Globus pallidus (tissue), 1 donor: Measurements from ENCODE around the gene MSI2.

Experiments used
- DNase-seq: peaks from one replicate; pipeline ENCODE4 v3.0.0-alpha.2; 2015; ENCODE audit warnings: low spot score

Gene MSI2

DNA sequence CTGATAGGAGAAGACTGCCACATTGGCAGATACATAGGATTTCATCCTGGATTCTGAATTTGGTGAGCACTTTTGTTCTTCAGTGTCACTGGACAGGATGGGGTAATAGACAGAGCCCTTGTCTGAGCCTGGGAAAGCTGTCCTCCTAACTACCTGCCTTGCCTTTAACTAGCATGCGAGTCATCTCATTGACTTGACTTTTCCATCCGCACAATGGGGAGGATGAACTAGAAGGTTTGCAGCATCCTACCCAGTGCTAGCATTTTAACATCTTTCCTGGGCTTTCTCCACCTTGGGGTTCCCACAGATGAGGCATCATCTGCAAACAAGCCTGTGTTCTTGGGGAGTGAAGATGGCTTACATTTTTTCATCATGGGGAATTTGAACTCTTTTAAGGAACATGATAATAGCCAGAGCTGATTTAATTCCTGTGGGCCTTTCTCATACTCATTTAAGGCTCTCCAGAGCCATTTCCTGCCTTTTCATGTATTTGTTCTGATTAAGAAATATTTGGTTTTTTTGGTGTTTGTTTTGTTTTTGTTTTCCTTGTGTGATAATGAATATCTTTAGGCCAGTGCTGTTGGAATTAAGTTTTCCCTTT is 139.5 kb downstream of the MSI2 start:
- no peak for DNase-seq

DNA sequence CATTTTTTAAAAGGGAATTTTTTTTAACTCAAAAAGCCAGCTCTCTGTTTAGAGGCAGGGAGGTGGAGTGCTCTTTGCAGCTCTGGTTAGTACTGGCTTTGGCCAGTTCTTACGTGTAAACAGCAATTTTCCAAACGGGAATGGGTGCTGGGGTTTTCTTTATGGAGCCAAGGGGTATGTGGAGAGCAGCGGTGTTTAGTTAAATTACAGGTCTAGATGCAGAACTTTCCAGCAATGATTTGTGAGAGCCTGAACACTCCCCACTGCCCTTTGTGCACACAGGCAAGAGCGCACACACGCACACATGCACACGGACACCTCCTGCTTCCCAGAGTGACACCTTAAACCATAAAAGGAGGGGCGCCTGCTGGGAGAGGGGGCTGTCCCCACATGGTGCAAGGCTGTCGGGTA is 140.2 kb downstream of the MSI2 start:
- DNase-seq, result no peak

DNA sequence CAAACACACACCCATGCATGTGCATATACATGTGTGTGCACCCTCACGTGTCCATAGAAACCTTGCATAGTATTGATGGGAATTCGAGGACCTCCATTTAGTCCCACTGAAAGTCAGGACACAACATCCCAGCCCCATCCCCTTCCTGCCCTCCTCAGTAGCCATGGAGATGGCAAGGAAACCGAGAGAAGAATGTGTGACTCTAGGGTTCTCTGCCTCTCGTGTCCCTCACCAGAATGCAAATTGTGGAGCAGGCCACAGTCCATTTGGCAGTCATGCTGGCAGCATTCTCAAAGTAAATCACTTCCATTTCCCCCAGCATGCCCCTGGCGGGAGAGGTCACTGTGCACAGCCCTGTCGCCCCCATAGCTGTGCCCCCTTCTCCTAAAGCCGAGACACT is 141.1 kb downstream of the MSI2 start:
- peak; percentile 47 for DNase-seq

DNA sequence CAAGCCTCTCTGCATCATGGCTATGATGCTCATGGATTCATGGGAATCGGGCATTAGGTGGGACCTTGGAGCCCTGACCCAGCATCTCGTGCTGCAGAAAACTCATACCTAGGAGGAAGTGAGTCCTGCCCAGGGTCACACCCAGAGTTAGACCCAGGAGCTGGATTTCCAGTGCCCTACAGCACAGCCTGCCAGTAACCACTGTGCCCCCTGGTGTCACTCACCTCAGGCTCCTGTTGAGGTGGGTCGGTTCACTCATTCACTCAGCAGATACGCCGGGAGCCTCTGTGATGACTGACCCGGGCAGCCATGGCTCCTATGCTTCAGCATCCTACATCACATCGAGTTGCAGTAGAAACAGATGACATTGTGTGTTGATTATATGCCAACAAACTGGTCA is 143.4 kb downstream of the MSI2 start:
- no peak for DNase-seq

DNA sequence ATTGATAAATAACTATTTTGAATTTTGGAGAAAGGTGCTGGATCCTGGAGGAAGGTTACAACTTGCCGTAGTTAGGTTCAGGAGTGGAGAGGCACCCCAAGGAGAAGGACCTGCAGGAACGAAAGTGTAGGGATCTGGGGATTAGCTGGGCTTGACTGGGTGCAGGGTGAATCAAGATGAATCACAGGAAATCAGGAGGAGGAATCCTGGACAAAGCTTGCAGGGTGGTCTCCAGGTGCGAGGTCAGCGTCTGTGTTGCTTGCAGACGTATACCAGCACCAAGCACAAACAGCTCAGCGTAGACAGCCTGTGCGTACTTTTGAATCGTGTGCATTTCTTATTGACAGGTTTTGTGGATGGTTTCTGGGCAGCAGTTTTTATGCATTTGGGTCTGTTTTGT is 144.3 kb downstream of the MSI2 start:
- DNase-seq, result no peak

DNA sequence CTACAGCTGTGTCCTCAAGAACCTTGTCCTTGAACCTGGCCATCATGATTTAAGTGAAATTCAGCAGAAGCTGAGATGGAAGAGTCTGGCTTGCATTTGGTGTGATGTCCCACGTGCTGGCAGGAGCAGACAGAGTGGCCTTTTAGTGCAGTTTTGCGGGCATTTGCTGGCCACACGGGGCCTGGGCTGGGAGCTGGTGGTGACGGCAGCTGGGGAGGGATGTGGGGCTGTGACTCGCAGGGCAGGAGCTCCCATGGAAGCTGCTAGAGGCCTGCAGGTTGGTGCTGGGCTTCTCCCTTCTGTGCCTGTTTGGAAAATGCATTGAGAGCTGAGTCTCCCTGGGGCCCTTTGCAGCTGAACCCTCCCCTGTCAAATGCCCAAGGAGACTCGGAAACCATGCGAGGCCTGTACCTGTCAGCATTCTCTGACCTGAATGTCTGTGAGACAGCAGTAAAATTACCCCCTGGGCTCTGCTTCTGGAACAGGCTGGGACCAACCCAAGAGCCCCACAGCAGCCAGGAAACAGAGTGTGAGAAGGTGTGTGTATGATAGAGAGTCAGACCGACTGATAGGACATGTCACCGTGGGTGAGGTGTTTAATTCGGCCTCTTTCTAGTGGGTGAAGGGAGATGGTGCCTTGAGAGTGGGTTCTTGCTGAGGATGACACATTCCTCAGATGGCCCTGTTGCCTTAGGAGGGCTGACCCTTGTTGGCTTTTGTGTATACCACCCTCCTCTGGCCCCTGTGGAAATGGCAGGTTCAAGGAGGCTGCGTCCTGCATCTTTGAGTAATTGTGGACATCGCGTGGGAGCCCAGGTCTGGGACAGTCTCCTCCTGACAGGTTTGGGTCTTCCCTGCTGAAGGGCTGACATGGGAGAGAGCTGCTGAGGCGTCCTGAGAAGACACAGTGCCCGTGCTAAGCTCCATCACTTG is 145.5 kb downstream of the MSI2 start:
- no peak for DNase-seq

DNA sequence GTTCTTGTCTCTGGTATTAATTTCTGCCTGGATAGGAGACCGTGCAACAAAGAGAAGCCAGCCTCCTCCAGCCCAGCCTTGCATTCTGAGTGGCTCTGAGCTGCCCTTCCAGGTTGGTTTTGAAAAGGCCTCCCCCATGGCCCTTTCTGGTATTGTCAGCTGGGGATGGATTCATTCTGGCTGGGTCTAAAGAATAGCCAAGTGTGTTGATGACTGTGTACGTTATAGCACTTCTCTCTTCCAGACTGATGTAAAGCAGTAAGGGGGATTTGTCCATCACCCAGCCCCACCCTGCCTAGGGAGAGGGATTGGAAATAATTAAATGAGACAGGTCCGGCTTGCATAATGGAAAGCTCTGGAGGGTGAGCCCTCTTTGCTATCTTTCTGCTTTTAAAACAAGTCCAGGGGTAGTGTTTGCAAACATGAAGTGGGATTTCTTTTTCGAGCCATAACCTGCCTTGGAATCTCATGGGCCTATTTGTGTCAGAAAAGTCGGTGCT is 146.4 kb downstream of the MSI2 start:
- DNase-seq, result no peak

DNA sequence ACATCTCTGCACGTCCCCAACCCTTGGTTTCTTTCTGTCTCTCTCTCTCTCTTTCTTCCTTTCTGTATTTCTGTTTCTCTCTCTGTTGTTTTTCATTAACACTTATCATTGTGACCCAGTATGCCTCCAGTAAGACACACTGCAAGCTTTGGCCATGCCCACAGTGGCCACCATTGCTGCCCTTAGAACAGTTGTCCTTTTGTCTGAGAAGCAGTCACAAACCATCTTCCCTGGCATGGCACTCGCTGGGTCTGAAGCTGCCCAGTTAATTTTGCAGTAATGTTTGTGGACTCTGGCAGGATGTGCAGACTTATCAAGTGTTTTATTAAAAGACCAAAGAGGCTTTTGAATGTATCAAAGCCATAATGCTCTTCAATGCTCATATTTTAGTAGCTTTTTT is 146.9 kb downstream of the MSI2 start:
- DNase-seq, result peak; percentile 84

DNA sequence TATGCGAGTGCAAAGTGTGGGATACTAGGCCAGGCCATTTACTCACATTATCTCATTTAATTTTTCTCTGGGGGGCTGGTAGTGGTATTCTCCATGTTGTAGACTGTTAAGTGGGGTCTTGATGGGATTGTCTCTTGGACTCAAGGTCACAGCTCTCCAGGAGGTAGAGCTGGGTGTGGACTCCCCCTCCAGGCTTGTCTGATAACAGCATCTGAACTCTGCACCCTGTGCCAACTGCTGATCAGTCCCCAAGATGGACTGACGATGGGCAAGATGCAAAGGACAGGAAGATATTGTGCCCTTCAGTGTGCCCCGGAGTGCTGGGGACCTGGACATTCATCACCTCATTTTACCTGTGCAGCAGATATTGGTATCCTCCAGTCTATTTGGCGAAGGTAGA is 147.8 kb downstream of the MSI2 start:
- no peak for DNase-seq

DNA sequence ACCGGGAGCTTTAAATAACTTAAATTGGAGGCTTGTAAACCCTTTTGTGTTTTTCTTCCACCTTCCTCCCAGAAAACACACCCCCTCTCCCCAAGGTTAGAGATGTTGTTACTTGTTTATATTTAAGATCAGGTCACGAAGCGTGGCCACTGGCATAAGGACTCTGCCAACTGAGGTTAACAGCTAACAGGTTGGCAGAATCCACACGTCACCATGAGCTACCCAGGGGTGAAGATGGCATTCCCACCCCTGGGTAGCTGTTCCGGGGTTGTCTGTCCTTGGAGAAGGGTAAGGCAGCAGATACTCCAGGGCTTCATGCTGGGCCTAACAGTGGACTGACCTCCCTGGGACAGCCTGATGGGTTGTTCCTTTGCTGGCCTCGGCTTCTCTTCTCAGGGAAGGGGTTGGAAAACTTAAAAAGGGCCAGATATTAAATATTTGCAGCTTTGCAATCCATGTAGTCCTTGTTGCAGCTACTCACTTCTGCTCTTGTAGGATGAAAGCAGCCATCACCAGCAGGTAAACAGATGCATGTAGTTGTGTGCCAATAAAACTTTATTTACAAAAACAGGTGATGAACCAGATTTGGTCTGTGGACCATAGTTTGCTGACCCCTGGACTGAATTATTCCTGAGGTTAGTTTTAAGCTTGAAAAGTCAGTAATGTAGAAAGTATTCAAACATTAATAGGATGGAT is 148.6 kb downstream of the MSI2 start:
- DNase-seq, result no peak

DNA sequence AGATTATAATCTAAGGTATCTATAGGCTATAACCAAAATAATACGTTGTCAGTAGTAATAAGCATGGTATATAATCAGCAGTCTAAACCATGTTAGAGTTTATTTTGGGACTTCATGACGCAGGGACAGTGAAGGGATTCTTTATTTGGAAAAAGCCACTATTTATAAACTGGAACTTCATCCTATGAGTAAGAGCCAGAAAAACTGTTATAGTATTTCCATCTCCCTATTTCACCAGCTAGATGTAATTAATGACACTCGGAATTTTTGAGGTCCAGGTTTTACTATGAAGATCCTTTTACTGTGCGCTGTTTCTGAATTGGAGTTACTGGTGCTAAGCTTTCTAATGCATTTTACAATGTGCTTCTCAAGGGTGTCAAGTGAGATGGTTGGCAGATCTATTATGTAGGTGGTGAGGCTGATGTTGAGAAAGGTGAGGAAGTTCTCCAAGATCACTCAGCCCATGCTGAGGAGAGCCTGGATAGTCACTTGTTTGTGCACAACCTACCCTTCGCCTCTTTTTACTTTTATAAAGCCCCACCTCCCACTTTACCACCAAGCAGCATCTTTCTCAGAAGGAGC is 149.3 kb downstream of the MSI2 start:
- DNase-seq, result no peak

DNA sequence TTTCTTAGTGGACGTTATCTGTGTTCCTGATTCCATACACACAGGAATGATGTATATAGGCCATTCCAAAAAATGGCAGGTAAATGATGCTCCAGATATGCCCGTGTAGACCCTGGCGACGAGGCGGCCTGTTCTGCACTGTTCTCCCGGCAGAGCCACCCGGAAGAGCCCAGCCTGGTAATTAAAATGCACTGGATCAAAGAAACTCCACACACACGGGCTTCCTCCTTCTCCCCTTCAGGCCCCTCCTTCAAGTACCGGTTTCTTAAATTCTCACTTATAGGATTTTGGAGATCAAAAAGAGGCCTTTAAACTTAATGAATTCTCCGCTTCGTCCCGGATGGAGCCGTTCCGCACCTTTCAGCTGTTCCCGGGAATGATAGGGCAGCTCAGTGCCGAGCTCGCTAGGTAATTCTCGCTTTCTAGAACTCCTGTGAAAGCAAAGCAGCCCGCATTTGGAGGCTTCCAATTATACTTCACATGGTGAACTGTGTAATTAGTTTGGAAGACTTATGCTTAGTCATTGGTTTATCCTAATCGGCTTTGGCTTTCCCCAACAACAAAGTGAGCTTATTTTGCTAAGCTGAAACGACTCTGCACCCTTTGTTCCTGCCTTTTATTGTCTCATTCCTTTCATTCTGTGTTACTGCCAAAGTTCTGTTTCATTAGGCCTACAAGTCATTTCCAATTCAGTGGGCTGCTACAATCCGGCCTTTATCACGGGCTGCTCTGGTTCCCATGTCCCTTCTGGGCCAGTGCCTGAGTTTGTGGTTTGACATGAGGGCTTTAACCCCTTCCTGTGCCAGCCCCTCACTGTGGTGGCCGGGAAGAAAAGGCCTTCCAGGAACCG is 150.0 kb downstream of the MSI2 start:
- peak; percentile 87 for DNase-seq

DNA sequence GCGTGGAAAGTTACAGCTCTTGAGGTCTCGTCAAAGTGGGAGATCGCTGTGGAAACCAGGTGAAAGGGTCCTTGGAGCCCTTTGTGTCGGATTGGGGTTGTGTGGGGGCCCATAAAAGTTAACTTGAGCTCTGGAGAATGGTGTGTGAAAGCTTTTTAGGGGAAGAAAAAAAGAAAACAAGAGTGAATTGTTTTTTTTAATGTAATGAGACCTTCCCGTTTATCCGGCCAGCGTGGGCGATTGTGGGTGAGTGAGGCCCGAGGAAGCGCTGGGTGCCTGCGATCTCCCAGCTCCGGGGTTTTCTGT is 150.6 kb downstream of the MSI2 start:
- no peak for DNase-seq

DNA sequence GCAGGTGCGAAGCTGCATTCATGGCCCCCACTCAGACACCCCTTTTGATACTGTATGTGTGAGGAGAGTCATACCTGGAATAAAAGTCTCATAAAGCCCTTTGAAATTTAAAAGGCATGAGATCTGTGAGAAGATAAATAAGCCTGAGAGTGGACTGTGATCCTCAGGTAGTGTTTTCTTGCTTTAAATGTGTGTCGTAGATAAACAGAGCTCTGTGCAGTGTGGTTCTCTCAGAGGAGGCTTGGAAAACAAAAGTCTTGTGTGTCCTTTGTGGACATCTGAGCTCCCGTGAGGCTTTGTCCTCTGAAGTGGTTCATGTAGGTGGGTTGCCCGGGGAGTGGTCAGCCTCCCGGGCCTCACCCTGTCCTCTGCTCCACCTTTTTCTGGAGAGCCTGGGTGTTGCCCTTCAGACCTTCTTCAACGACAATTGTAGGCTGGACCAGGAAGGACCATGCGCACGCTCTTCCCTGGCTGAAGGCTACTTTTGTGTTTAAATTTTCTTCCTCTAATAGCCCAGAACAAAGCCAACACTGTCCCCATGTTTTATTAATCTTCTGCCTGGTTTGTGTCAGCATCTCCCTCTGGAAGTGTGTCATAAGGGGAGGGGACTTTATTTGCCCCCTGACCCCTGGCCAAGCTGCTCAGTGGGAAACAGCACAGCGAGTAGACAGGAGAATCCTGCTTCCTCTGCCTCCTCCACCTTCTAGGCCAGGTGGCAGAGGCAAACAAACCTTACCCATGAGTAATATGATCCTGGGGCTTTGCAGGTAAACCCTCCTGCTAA is 151.2 kb downstream of the MSI2 start:
- DNase-seq, result no peak

DNA sequence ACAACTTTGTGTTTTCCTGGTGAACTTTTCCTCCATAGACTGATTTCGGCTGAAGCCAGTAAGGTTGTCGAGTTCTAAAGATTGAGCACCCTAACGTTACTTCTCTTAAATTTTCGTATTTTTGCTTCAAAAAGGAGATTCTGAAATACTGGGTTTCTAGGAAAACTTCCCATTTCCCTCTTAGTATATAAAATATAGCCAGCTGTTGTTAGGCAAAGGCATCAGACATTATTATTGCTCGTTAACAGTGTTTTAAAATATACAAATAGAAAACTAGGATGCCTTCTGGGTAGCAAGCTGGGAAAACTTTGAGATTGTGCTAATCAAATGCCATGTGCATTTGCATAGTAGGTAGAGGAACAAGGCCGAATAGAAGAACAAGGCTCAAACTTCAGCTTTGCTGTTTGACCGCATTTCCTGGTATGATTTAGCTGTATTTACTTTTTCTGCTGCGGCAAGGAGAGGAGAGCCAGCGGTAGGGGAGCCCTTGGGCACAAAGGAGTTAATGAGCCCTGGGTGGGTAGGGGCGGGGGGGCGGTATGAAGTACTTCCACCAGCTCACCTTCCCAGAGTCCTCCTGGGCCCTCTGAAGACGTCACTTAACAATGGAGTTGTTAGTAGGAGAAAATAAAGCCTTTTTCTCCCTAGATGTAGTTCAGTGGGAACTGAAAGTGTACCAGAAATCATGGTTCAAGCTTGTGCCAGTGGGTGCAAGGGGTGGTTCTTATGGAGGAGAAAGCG is 151.9 kb downstream of the MSI2 start:
- DNase-seq, result peak; percentile 62

DNA sequence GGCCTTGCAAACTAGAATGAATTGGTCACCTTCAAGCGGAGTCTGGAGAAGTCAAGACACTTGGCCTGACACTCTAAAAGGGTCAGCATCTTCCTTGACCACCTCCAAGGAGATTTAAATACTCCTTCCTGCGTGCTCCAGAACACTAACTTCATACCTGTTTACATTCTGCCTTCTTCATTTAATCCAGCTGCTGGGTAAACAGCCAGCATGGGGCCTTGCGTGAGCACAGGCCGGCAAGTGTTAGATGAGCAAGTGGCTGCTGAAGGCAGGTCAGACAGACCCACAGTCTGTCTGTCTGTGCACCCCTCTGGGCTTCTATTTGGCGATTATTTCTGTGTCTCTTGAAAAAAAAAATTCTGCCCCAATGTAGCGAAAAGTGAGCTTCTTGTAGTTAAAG is 153.8 kb downstream of the MSI2 start:
- DNase-seq, result no peak

DNA sequence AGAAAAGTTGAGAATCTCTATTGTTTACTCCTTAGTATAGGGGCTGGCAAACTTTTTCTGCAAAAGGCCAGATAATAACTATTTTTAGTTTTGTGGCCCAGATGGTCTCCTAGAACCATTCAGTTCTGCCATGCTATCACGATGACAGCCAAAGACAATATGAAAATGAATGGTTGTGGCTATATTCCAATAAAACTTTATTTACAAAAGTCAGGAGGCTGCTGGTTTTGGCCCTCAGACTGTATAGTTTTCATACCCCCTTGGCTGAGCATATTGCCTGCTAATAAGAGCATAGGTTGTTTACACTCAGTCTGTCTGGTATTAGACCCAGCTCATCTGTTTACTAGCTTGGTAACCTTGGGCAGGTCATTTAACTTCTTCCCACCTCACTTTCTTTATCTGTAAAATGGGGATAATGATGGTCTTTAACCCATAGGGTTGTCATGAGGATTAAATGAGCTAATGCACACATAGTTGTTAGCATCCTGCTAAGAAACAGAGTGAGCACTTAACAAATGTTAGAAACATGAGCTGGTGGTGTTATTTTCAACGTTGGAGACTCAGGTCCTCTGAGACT is 156.3 kb downstream of the MSI2 start:
- no peak for DNase-seq

DNA sequence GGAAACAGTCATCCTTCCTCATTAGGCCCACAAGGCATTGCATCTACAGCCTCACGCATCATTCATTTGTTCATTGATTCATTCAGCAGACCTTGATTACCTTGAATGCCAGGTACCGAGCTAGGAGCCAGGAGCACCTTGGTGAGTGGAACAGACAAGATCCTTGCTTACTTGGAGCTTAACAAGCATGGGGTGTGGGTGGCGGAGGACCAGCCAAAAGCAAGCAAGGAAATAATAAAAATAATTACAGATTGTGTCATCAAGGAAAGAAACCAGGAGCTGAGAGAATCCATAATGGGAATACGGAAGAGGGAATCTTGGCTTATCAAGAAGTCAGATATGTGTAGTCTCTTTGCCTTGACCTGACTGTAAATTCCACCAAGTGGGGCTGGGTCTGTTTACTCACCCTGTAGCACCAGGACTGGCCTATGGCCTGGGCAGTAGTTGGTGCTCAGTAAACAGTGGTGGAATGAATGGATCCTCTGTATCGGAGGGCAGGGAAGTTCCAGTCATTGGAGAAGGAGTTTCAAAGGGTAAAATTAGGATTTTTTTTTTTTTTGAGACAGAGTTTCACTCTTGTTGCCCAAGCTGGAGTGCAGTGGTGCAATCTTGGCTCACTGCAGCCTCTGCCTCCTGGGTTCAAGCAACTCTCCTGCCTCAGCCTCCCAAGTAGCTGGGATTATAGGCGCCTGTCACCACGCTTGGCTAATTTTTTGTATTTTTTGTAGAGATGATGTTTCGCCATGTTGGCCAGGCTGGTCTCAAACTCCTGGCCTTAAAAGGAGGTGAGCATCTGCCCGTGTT is 157.7 kb downstream of the MSI2 start:
- no peak for DNase-seq

DNA sequence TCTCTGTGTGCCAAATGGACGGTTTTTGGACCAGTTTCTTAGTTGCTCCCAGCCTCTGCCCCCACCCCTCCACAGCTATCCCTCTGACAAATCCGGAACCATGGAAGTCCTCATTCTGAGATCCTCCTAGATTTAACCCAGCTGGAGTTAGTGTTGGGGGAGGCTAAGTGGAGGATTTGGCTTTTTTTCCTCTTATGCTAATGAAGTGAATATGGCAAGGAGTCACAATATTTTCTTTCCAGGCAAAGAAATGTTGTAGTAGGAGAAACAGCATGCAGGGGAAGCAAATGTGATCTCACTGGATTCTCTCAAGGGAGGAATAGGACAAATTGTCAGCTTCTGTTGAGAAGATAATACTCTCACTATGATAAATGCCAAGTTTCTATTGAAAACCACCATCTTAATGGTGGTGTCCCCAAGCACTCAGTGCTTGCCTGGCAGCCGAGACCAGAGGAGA is 159.5 kb downstream of the MSI2 start:
- DNase-seq, result no peak
